ENCODE data around the gene IQSEC3.
A peak's percentile ranks its signal among the peaks of the same experiment; 100 is the strongest.

Gene IQSEC3

GRCh38 chr12:195951-196350 is 129.4 kb downstream of the IQSEC3 start:
- Histone ChIP-seq H3K9me3 (ENCODE audit: control insufficient read depth, low read length) (no peaks in the 10 kb centered on the region), H3K4me1 (ENCODE audit: control insufficient read depth, insufficient read depth, low read length) (no peaks in the 10 kb centered on the region)

DNA sequence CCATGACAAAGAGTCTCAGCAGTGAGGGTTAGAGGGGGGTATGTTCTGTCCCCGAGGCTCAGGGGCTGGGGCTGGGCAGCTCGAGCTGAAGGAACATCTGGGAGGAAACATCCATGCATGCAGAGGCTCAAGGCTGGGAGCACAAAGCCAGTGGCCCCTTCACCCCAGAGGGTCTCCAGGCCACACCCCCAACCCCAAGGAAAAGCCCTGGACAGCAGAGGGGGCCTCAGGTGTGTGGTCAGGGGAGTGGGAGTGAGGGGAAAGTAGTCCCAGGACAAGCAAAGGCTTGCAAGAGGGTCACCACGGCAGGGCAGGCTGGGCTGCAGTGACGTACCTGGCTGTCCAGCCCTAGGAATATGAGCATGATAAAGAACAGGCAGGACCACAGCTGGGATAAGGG is 129.9 kb downstream of the IQSEC3 start:
- no peaks in the 10 kb centered on the region for H3K36me3 ChIP-seq (ENCODE audit: control insufficient read depth, insufficient read depth, low read length)
- peaks cover 14% of the 10 kb centered on the region for H3K27me3 ChIP-seq (ENCODE audit: control insufficient read depth, insufficient read depth, low read length, poor library complexity, severe bottlenecking)
- no peaks in the 10 kb centered on the region for H3K9me3 ChIP-seq (ENCODE audit: control insufficient read depth, low read length)
- H3K27ac ChIP-seq (ENCODE audit: insufficient read depth, low read depth, low read length, poor library complexity, severe bottlenecking): no peak overlapping the region
- H3K4me1 ChIP-seq (ENCODE audit: control insufficient read depth, insufficient read depth, low read length): no peaks in the 10 kb centered on the region
- 80 to 82% methylated on average over 4 of the region's 4 CpGs for WGBS, 2 experiments
- no peak overlapping the region for H3K4me3 ChIP-seq (ENCODE audit: insufficient read depth, low read depth, low read length)

More at GRCh38 chr12:195951-196350, 129.4 kb downstream of the IQSEC3 start:
- H3K27ac ChIP-seq (ENCODE audit: insufficient read depth, low read depth, low read length, poor library complexity, severe bottlenecking): no peak overlapping the region
- WGBS, 2 experiments: 93% methylated on average over 15 of the region's 15 CpGs
- no peaks in the 10 kb centered on the region for H3K36me3 ChIP-seq (ENCODE audit: control insufficient read depth, insufficient read depth, low read length)
- H3K4me3 ChIP-seq (ENCODE audit: insufficient read depth, low read depth, low read length): no peak overlapping the region
- H3K27me3 ChIP-seq (ENCODE audit: control insufficient read depth, insufficient read depth, low read length, poor library complexity, severe bottlenecking): peaks cover 9% of the 10 kb centered on the region

GRCh38 chr12:197347-197746 is 130.8 kb downstream of the IQSEC3 start:
- Histone ChIP-seq H3K27me3 (ENCODE audit: control insufficient read depth, insufficient read depth, low read length, poor library complexity, severe bottlenecking) (peaks cover 23% of the 10 kb centered on the region), H3K27ac (ENCODE audit: insufficient read depth, low read depth, low read length, poor library complexity, severe bottlenecking) (no peak overlapping the region), H3K36me3 (ENCODE audit: control insufficient read depth, insufficient read depth, low read length) (no peaks in the 10 kb centered on the region), H3K9me3 (ENCODE audit: control insufficient read depth, low read length) (no peaks in the 10 kb centered on the region), H3K4me1 (ENCODE audit: control insufficient read depth, insufficient read depth, low read length) (peaks cover 5% of the 10 kb centered on the region), H3K4me3 (ENCODE audit: insufficient read depth, low read depth, low read length) (no peak overlapping the region)
- 85 to 91% methylated on average over 3 of the region's 3 CpGs for WGBS, 2 experiments

DNA sequence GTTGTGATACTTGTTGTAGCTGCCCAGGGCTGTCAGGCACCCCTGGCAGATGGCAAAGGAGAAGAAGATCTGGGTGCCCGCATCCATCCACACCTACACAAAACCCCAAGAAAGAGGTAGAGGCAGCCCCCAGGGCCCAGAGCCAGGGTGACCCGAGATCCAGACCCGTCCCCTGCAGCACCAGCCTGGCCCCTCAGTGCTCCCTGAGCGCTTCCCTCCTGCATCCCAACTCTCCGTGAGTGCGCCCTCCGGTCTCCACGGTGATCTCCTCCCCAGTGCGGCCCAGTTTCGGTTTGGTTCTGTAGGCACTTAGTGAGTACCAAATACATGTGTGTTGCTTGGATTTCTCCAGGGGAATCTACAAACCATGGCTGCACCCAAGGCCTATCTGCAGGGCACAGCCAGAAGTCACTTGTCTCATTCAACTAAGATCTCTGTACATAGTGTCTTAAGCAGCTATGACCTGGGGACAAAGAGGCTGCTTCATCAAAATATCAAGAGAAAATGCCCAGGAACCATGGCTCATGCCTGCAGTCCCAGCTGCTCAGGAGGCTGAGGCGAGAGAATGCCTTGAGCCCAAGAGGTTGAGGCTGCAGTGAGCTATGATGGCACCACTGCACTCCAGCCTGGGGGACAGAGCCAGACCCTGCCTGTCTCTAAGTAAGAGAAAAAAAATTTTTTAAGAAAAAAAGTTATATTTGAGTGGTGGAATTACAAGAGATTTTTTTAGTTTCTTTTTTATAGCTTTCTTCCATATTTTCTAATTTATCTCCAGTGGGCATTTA is 131.5 kb downstream of the IQSEC3 start:
- Histone ChIP-seq H3K4me3 (ENCODE audit: insufficient read depth, low read depth, low read length) (no peak overlapping the region), H3K36me3 (ENCODE audit: control insufficient read depth, insufficient read depth, low read length) (no peaks in the 10 kb centered on the region), H3K9me3 (ENCODE audit: control insufficient read depth, low read length) (no peaks in the 10 kb centered on the region), H3K4me1 (ENCODE audit: control insufficient read depth, insufficient read depth, low read length) (peaks cover 9% of the 10 kb centered on the region), H3K27ac (ENCODE audit: insufficient read depth, low read depth, low read length, poor library complexity, severe bottlenecking) (no peak overlapping the region), H3K27me3 (ENCODE audit: control insufficient read depth, insufficient read depth, low read length, poor library complexity, severe bottlenecking) (peaks cover 30% of the 10 kb centered on the region)
- WGBS, 2 experiments: 89 to 91% methylated on average over 11 of the region's 11 CpGs

GRCh38 chr12:198705-199104 is 132.1 kb downstream of the IQSEC3 start:
- Histone ChIP-seq H3K9me3 (ENCODE audit: control insufficient read depth, low read length) (no peaks in the 10 kb centered on the region), H3K4me1 (ENCODE audit: control insufficient read depth, insufficient read depth, low read length) (peaks cover 9% of the 10 kb centered on the region), H3K4me3 (ENCODE audit: insufficient read depth, low read depth, low read length) (no peak overlapping the region), H3K36me3 (ENCODE audit: control insufficient read depth, insufficient read depth, low read length) (no peaks in the 10 kb centered on the region), H3K27ac (ENCODE audit: insufficient read depth, low read depth, low read length, poor library complexity, severe bottlenecking) (no peak overlapping the region), H3K27me3 (ENCODE audit: control insufficient read depth, insufficient read depth, low read length, poor library complexity, severe bottlenecking) (peaks cover 36% of the 10 kb centered on the region)
- WGBS, 2 experiments: 80 to 83% methylated on average over 7 to 9 of the region's 9 CpGs

DNA sequence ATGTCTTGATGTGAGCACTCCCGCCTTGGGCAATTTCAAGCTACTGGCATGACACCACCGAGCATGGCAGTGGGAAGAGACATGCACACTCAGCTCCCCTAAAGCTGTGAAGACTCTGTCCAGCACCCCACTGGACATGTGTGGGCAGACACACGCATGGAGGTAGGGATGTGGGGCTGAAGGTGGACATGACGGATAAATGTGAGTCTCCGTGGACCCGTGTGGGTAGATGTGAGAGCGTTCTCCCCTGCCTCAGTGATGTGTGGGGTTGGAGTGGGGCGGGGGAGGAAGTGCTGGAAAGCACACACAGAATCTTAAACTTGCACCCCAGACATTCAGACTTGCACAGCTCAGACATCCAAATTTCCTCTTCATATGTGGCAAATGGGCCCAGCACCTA is 134.8 kb downstream of the IQSEC3 start:
- Histone ChIP-seq H3K27ac (ENCODE audit: insufficient read depth, low read depth, low read length, poor library complexity, severe bottlenecking) (no peak overlapping the region), H3K27me3 (ENCODE audit: control insufficient read depth, insufficient read depth, low read length, poor library complexity, severe bottlenecking) (peaks cover 62% of the 10 kb centered on the region), H3K4me1 (ENCODE audit: control insufficient read depth, insufficient read depth, low read length) (peaks cover 18% of the 10 kb centered on the region), H3K36me3 (ENCODE audit: control insufficient read depth, insufficient read depth, low read length) (no peaks in the 10 kb centered on the region), H3K9me3 (ENCODE audit: control insufficient read depth, low read length) (no peaks in the 10 kb centered on the region), H3K4me3 (ENCODE audit: insufficient read depth, low read depth, low read length) (no peak overlapping the region)
- WGBS, 2 experiments: 88 to 89% methylated on average over 8 of the region's 8 CpGs

DNA sequence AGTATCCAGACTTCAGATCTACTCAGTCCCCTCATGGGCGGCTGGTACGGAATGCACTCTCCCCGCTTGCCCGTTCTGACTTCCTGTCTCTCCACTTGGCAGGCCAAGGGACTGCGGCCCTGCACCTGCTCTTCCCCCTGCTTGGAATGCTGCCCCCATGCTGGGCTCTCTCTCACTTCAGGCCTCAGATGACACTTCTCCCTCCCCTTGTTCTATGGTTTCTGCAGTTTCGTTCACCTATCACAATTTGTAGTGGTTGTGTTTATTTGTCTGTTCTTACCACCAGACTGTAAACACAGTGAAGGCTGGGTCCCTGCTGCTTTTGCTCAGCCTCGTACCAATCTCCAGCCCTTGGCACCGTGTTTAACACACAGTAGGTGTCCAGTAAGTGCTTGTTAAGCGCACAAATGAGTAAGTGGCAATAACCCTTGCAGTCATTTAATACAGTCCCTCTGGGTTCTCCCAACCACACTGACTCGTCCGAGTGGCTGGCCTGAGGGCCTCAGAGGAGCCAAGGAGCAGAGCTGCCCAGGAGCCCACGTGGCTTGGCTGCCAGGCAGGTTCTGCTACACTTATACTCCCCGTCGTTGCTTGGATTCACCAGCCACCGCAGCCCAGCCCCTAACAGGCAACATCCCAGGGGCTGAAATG is 135.6 kb downstream of the IQSEC3 start:
- Histone ChIP-seq H3K9me3 (ENCODE audit: control insufficient read depth, low read length) (no peaks in the 10 kb centered on the region), H3K36me3 (ENCODE audit: control insufficient read depth, insufficient read depth, low read length) (no peaks in the 10 kb centered on the region), H3K4me3 (ENCODE audit: insufficient read depth, low read depth, low read length) (no peak overlapping the region), H3K27me3 (ENCODE audit: control insufficient read depth, insufficient read depth, low read length, poor library complexity, severe bottlenecking) (peaks cover 65% of the 10 kb centered on the region), H3K27ac (ENCODE audit: insufficient read depth, low read depth, low read length, poor library complexity, severe bottlenecking) (no peak overlapping the region), H3K4me1 (ENCODE audit: control insufficient read depth, insufficient read depth, low read length) (peaks cover 18% of the 10 kb centered on the region)
- 16 to 18% methylated on average over 14 to 15 of the region's 15 CpGs for WGBS, 2 experiments

- Histone ChIP-seq H3K36me3 (ENCODE audit: control insufficient read depth, insufficient read depth, low read length) (no peaks in the 10 kb centered on the region), H3K9me3 (ENCODE audit: control insufficient read depth, low read length) (no peaks in the 10 kb centered on the region), H3K4me1 (ENCODE audit: control insufficient read depth, insufficient read depth, low read length) (peaks cover 18% of the 10 kb centered on the region), H3K4me3 (ENCODE audit: insufficient read depth, low read depth, low read length) (peak overlapping the region; percentile 54), H3K27me3 (ENCODE audit: control insufficient read depth, insufficient read depth, low read length, poor library complexity, severe bottlenecking) (peaks cover 65% of the 10 kb centered on the region), H3K27ac (ENCODE audit: insufficient read depth, low read depth, low read length, poor library complexity, severe bottlenecking) (no peak overlapping the region)
- 43 to 46% methylated on average over 16 of the region's 16 CpGs for WGBS, 2 experiments
Observed at GRCh38 chr12:203074-203461, 136.5 kb downstream of the IQSEC3 start.

DNA sequence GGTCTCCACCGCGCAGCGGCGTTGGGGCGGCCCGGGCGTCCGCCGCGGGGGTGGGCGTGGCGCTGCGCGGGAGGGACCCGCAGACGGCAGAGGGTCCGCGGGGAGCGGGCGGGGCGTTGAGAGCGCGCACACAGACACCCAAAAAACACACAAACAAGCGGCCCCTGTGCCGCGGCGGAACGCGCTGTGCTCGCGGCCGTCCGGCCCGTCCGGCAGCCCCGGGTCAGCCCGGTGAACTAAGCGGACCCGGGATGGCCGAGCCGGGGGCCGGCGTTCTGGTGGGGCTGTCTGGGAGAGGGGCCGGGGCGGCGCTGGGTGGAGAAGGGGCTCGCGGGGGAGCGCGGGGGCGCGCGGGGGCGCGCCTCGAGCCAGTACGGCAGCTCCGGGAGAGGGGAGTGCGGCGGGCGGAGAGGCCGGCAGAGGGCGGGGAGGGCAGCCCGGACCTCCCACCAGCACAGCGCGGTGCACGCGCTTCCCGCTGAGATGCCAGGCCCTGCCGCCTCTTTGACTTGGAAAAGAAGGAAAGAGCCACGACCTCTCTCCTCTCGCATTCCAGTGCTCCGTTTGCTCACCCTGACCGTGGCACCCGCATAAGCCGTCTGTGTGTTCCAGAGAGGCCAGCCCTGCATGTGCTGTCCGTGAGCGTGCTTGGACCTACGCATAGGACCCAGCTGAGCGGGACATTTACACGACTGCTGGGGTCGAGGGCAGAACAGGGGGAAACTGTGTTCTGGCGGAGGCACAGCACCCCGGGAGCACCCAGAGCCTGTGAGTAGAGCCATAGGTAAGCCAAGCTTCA is 137.1 kb downstream of the IQSEC3 start:
- Histone ChIP-seq H3K27ac (ENCODE audit: insufficient read depth, low read depth, low read length, poor library complexity, severe bottlenecking) (no peak overlapping the region), H3K27me3 (ENCODE audit: control insufficient read depth, insufficient read depth, low read length, poor library complexity, severe bottlenecking) (peaks cover 65% of the 10 kb centered on the region), H3K4me1 (ENCODE audit: control insufficient read depth, insufficient read depth, low read length) (peaks cover 18% of the 10 kb centered on the region), H3K36me3 (ENCODE audit: control insufficient read depth, insufficient read depth, low read length) (no peaks in the 10 kb centered on the region), H3K4me3 (ENCODE audit: insufficient read depth, low read depth, low read length) (peak overlapping the region; percentile 54), H3K9me3 (ENCODE audit: control insufficient read depth, low read length) (no peaks in the 10 kb centered on the region)
- 3 to 6% methylated on average over 84 of the region's 84 CpGs for WGBS, 2 experiments

GRCh38 chr12:204261-204678 is 137.7 kb downstream of the IQSEC3 start:
- Histone ChIP-seq H3K27ac (ENCODE audit: insufficient read depth, low read depth, low read length, poor library complexity, severe bottlenecking) (no peak overlapping the region), H3K4me3 (ENCODE audit: insufficient read depth, low read depth, low read length) (peak overlapping the region; percentile 54), H3K36me3 (ENCODE audit: control insufficient read depth, insufficient read depth, low read length) (no peaks in the 10 kb centered on the region), H3K4me1 (ENCODE audit: control insufficient read depth, insufficient read depth, low read length) (peaks cover 18% of the 10 kb centered on the region), H3K9me3 (ENCODE audit: control insufficient read depth, low read length) (no peaks in the 10 kb centered on the region), H3K27me3 (ENCODE audit: control insufficient read depth, insufficient read depth, low read length, poor library complexity, severe bottlenecking) (peaks cover 65% of the 10 kb centered on the region)
- 63 to 64% methylated on average over 9 to 11 of the region's 11 CpGs for WGBS, 2 experiments

Measured in ectodermal cell (in vitro differentiated cells).